Measurements from ENCODE around the gene HDAC9. TPM values are rescaled to one million over a fixed set of nuclear protein-coding genes. Genes with fewer than 3 reads are reported as not detected.

HDAC9 gene
- total RNA-seq, 4 donors from 2014 or later, result 63.0 to 130 (median 107) TPM

- no peaks in the 10 kb centered on the region for H3K36me3 ChIP-seq
- intact Hi-C loops (cut with DNase I), result no loop called here
- no peak overlapping the region for H3K27ac ChIP-seq (replicated peaks in 1 of 4)
- 30% methylated on average over 2 of the region's 2 CpGs for WGBS
- TF ChIP-seq POLR2AphosphoS5 (IDR thresholded peaks at IDR 0.05) (no peak), POLR2A (IDR thresholded peaks at IDR 0.05; ENCODE audit: low read depth) (no peak), CTCF (IDR thresholded peaks at IDR 0.05) (no peak), EP300 (IDR thresholded peaks at IDR 0.05) (no peak)
- no peaks in the 10 kb centered on the region for H3K9me3 ChIP-seq
- H3K4me1 ChIP-seq, result peaks cover under 1 to 34% (median 13%) of the 10 kb centered on the region in 4 donors
- no peak for DNase-seq (ENCODE audit: extremely low spot score)
- H3K4me3 ChIP-seq, result no peak overlapping the region
- H3K27me3 ChIP-seq, result no peaks in the 10 kb centered on the region
These were observed 56.9 kb downstream of the HDAC9 start for GRCh38 chr7:18552316-18552916.

- no peak for TF ChIP-seq EP300 (IDR thresholded peaks at IDR 0.05)
- intact Hi-C loops (cut with DNase I), result no loop called here
- Histone ChIP-seq H3K9me3 (no peaks in the 10 kb centered on the region), H3K27ac (replicated peaks in 1 of 4) (no peak overlapping the region), H3K27me3 (no peaks in the 10 kb centered on the region), H3K4me3 (no peak overlapping the region), H3K36me3 (no peaks in the 10 kb centered on the region), H3K4me1 (peaks cover 4 to 34% (median 13%) of the 10 kb centered on the region in 4 donors)
- no peak for DNase-seq (ENCODE audit: extremely low spot score)
- WGBS, result 59% methylated on average over 8 of the region's 8 CpGs
These were observed 57.5 kb downstream of the HDAC9 start for GRCh38 chr7:18552943-18553604.

- Histone ChIP-seq H3K27ac (replicated peaks in 1 of 4) (no peak overlapping the region), H3K4me3 (no peak overlapping the region), H3K27me3 (no peaks in the 10 kb centered on the region), H3K9me3 (no peaks in the 10 kb centered on the region), H3K4me1 (peaks cover 6 to 34% (median 13%) of the 10 kb centered on the region in 4 donors), H3K36me3 (no peaks in the 10 kb centered on the region)
- TF ChIP-seq EP300 (IDR thresholded peaks at IDR 0.05), result no peak
- no peak for TF ChIP-seq CTCF (IDR thresholded peaks at IDR 0.05)
- TF ChIP-seq POLR2A (IDR thresholded peaks at IDR 0.05; ENCODE audit: low read depth), result no peak
- no peak for TF ChIP-seq POLR2AphosphoS5 (IDR thresholded peaks at IDR 0.05)
- WGBS, result 62% methylated on average over 3 of the region's 3 CpGs
- DNase-seq (ENCODE audit: extremely low spot score), result no peak
- intact Hi-C loops (cut with DNase I), result no loop called here
These were observed 58.1 kb downstream of the HDAC9 start for GRCh38 chr7:18553605-18554003.

- intact Hi-C loops (cut with DNase I), result no loop called here
- Histone ChIP-seq H3K4me3 (no peak overlapping the region), H3K27me3 (no peaks in the 10 kb centered on the region), H3K36me3 (no peaks in the 10 kb centered on the region), H3K27ac (replicated peaks in 1 of 4) (no peak overlapping the region), H3K9me3 (no peaks in the 10 kb centered on the region), H3K4me1 (peaks cover 6 to 34% (median 13%) of the 10 kb centered on the region in 4 donors)
- TF ChIP-seq POLR2A (IDR thresholded peaks at IDR 0.05; ENCODE audit: low read depth), result no peak
- 70% methylated on average over 1 of the region's 1 CpG for WGBS
- DNase-seq (ENCODE audit: extremely low spot score), result no peak
These were observed 59.6 kb downstream of the HDAC9 start for GRCh38 chr7:18555120-18555519.

- Histone ChIP-seq H3K4me3 (no peak overlapping the region), H3K36me3 (no peaks in the 10 kb centered on the region), H3K9me3 (no peaks in the 10 kb centered on the region), H3K27me3 (no peaks in the 10 kb centered on the region), H3K4me1 (peaks cover 6 to 34% (median 13%) of the 10 kb centered on the region in 4 donors), H3K27ac (replicated peaks in 1 of 4) (no peak overlapping the region)
- TF ChIP-seq POLR2A (IDR thresholded peaks at IDR 0.05; ENCODE audit: low read depth), result no peak
- TF ChIP-seq CTCF (IDR thresholded peaks at IDR 0.05), result no peak
- TF ChIP-seq EP300 (IDR thresholded peaks at IDR 0.05), result no peak
- WGBS, result 92% methylated on average over 1 of the region's 1 CpG
- intact Hi-C loops (cut with DNase I), result no loop called here
- no peak for DNase-seq (ENCODE audit: extremely low spot score)
These were observed 60.4 kb downstream of the HDAC9 start for GRCh38 chr7:18555968-18556367.
